HuH-7.5 (cell line): Measurements from ENCODE around the gene ARG2.

Experiments
- DNase-seq: peaks from one replicate; pipeline ENCODE4 v3.0.0; 2011; ENCODE audit warnings: low spot score

ARG2 gene

DNA sequence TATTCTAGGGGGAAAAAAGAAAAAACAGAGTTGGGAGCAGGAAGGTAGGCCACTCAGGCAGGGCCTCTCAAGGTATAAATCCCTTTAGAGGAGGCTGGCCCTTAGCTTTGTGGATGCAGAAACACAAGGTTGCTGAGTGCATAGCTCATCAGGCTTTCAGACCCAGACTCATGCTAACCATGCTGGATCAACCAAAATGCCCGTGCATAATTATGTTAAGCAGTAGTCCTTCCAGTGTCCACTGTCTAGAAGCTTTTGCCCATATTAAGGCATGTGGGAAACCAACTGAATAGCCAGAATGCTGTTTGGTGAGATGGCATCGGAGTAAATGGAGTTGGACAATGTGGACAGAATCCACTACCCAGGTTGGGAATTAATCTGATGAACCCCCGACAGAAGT, 18.9 kb downstream of the ARG2 start:
- DNase-seq = no peak

DNA sequence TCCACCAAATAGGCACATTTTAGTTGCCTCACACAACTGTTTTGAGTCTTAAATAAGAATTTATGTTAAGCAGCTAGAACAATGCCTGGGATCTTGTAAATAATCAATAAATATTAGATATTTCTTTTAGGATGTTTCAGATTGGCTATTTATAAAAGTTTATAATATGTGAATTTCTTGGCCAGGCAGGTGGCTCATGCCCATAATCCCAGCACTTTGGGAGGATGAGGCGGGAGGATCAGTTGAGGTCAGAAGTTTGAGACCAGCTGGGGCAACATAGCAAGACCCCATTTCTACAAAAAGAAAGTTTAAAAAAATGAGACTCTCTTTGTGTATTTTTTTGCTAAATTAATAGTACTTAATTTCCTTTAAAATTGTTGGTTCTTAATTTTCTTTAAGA, 21.8 kb downstream of the ARG2 start:
- DNase-seq = no peak

DNA sequence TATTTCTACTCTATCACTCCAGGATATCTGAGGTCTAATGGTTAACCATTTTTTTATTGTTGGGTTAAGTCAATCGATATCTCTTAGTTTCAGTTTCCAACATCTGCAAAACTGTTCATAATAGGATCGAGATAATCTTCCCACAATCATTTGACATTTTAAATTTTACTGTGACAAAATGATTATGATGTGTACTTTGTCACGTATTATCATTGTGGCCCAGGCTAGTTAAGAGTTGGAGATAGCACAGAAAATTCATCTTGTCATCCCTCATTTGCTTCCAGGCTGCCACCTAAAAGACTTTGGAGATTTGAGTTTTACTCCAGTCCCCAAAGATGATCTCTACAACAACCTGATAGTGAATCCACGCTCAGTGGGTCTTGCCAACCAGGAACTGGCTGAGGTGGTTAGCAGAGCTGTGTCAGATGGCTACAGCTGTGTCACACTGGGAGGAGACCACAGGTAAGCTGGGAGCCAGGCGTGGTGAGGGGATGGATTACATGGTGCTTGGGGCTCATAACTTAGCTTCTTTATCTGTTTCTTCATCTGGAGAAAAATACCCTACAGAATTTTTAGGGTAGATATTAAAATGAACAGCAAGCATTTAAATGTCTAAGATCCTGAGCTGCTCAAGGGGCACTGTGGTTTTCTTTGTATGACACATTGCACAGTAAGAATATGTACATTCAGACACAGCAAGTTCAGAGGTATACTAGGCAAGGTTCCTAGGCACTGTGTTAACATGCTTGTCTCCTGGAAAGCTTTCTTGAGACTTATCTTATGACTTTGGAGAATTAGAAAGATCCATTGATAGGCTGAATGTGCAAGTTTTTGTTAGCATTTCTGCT, 22.4 kb downstream of the ARG2 start:
- no peak for DNase-seq

DNA sequence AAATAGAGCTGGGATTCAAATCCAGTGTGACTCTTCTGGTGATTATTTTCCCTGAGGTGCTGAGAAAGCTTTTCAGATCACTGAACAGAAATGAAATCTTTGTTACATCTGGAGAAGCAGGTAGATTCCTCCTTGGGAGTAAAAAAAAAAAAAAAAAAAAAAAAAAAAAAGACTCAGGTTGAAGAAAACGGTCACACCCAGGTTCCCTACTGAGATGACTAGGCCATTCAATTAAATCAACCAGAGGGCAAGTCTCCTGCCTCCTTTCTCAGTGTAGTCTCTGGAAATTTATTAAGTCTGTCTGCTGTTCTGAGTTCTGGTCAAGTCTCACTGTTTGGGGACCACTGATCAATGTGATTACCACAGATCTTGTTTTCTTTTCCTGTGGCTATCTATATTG, 24.0 kb downstream of the ARG2 start:
- no peak for DNase-seq

DNA sequence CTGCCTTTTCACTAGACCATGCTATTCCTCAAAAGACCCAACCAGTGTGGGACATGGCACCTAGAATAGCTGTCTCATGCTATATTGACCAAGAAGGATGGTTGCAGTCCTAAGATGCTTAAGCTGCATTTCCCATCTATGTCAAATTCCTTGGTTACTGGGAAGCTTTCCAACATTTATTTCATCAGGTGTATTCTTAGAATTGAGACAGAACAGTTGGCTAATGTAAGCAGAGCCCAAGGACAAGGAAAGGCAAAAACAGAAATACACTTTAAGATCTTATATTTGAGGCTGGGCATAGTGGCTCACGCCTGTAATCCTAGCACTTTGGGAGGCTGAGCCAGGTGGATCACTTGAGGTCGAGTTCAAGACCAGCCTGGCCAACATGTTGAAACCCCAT, 24.7 kb downstream of the ARG2 start:
- no peak for DNase-seq

DNA sequence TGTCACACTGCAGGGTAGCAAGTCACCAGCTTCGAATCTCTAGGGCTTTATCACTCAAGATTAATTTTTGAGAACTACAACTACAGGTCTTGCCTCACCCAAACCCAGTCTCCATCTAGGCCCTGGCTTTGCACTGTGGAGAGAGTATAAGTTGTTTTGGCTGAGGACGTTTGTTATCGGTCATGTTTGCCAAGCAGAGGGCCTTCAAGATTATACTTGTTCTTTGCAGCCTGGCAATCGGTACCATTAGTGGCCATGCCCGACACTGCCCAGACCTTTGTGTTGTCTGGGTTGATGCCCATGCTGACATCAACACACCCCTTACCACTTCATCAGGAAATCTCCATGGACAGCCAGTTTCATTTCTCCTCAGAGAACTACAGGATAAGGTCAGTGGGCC, 25.7 kb downstream of the ARG2 start:
- DNase-seq = no peak

DNA sequence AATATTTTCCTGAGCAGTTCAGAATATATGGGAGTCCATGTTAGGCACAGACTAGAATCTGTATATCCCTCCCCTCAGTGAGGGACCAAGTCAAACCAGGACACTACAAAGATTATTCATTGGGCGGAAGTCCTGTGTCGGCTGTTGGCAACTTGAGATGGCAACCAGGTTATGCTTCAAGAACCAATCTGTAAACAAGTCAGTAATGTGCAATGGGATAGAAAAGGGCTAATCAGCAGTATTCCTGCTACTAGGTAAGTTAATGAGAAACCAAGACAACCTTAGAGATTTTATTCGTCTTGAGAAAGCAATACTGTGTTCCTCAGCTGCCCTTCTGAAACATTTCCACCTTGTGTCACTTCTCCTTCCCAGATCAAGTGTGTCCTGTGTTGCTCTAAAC, 26.4 kb downstream of the ARG2 start:
- no peak for DNase-seq

DNA sequence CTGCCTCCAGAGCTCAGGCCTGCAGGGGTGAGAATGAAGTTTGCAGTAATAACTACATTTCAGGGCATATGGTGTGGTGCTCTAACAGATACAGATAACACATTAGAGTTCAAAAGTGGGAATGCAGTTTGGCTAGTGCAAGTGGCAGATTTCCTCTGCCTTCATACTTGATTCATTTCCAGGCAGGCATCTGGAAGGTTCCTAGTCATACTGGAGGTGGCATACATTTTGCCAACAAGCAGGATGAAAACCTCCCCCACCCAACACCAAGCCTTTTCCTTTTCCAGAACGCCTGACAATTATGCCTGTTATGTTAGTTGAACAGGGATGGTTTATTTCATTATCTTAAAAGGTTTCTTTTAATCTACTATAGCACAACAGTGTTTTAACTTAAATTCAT, 30.4 kb downstream of the ARG2 start:
- no peak for DNase-seq

DNA sequence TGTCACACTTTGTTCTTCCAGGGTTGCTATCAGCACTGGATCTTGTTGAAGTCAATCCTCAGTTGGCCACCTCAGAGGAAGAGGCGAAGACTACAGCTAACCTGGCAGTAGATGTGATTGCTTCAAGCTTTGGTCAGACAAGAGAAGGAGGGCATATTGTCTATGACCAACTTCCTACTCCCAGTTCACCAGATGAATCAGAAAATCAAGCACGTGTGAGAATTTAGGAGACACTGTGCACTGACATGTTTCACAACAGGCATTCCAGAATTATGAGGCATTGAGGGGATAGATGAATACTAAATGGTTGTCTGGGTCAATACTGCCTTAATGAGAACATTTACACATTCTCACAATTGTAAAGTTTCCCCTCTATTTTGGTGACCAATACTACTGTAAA, 31.0 kb downstream of the ARG2 start:
- DNase-seq = no peak

DNA sequence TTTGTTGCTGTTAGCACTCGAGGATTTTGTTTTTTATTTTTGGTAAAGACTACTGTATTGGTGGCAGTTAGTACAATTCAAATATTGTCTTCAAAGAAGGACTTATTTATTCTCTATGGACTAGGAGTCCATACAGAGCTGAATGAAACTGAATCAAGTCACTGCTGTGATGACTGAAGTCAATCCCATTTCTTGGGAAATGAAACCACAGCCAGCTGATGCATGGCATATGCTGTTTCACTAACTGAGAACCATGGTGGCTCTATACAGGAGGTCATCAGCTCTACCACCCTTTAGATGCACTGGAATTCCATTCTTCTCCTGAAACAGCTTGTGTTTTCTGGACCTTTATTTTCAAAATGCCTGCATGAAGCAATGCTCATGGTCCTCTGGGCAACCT, 32.5 kb downstream of the ARG2 start:
- DNase-seq = no peak

DNA sequence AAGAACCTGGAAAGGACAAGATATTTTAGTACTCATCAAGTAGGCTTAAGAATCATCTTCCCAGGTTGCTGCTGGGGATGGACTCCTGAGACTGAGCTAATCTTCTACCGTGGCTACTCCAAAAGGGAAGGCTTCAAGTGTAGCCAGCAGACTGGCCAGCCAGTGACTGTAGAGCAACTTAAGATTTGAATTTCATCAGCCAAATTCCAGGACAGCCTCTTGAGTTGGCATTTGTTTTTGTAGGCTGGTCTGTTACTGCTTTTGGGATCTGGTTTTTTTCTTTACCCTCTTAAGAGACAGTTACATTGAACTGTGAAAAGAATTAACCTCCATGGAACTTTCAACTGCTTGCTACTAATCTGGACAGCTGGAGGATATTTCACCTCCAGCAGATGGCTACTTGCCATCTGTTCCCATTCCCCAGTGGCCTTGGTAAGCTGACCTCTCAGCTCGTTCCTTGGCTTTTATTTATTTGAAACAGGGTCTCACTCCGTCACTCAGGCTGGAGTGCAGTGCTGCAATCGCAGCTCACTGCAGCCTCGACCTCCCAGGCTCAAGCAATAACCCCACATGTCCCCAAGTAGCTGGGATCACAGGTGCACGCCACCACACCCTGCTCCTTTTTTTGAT, 34.0 kb downstream of the ARG2 start:
- no peak for DNase-seq

DNA sequence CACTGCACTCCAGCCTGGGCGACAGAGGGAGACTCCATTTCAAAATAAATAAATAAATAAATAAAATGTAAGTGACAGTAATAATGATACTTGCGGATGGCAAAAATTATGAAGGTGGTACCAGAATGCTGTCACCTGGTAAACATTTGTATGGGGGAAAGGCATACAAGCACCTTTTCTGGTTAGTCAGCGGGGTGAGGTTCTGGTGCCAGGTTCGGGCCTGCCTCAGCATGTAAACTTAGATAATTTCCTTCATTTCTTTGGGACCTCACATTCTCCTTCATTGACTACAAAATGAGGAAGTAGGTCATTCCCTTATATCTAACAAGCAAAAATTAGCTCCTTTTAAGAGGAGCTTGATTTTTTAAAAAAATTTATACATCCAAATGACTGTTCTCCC, 43.9 kb downstream of the ARG2 start:
- no peak for DNase-seq

DNA sequence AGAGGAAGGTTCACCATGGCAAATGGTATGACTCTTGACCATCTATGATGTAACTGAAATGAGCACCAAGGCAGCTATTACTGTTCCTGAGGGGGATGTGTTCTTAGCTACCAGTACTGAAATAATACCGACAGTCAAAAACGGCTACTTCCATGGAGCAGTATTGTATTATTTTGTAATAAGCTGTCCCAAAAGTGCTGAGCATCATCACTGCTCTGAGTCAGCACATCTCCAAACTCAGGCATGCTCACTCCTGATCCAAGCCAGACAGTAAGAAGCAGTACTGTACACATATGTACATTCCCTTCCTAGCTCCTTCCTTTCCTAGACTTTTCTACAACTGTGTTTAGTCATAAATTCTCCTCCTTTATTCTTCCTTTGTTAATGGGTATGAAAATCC, 46.1 kb downstream of the ARG2 start:
- DNase-seq = no peak

DNA sequence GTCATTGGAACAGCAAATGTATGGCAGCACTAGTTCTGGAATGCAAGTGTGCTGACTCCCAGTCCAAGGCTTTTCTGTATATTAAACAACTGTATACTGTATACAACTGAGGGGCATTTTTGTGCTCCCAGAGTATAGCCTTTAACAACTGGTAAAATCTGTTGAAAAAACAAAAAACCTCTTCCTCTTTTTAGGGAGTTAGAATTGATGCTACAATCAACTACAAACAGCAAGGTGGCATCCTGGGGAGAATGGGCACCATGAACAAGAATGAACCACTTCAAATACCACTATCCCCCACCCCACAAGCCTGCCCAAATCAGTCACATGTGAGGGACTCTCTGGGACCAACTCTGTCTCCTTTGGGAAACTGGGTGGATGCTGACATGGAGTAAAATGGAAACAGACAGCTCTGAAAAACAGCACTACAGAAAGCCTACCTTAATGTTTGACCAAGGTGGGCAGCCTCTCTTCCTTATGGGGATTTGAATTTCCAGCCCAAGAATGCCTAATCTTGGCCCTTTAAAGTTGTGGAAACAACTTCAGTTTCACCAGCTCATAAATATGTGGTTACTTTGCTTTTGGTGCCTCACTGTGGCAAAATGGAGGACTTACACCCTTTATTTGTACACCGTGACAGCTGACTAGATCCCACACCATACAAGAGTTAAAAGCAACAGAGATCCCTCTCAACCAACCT, 47.2 kb downstream of the ARG2 start:
- DNase-seq = peak; percentile 38

DNA sequence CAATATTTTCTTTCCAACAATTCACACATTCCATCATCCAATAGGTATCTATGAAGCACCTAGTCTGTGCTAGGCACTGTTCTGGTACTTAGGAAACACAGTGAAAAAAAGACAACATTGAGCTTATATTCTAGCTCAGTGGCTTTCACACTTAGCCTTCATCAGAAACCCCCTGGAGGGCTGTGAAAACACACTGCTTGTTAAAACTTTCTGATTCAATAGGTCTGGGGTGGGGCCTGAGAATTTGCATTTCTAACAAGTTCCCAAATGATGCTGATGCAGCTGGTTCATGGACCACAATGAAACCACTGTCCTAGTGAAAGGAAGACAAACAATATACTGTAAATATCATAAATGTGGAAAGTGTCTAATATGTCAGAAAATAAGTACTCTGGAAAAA, 48.8 kb downstream of the ARG2 start:
- no peak for DNase-seq

DNA sequence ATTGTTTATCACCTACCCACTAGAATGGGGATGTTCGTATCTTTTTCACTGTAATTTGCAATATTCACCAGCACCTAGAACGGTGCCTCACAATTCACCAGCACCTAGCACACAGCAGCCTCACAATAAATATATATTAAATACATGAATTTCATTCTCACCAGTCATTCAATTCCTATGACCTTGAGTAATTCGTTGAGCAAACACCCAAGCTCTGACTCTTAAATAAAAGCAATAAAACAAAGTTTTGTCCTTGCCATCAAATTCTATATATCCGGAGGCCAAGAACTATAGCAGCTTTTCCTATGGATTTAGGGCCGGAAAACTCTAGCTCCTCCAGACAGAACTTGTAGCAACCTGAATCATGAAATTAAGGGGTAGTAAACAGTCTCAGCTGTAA, 53.7 kb downstream of the ARG2 start:
- DNase-seq = no peak

DNA sequence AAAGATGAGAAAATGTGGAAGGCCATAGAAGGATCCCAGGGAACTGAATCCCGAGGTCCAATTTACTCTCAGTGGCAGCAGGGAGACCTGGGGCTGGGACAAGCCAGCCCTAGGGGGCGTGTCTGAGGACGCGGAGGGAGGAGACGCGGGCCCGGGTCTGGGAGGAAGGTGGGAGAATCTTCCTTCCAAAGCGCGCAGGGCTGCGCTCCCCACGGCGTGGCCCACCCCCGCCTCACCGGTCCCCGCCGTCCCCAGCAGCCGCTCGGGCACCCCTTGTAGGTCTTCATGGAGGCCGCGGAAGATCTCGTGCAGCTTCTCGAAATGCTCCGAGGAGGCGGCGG, 54.4 kb downstream of the ARG2 start:
- DNase-seq = peak; percentile 66

DNA sequence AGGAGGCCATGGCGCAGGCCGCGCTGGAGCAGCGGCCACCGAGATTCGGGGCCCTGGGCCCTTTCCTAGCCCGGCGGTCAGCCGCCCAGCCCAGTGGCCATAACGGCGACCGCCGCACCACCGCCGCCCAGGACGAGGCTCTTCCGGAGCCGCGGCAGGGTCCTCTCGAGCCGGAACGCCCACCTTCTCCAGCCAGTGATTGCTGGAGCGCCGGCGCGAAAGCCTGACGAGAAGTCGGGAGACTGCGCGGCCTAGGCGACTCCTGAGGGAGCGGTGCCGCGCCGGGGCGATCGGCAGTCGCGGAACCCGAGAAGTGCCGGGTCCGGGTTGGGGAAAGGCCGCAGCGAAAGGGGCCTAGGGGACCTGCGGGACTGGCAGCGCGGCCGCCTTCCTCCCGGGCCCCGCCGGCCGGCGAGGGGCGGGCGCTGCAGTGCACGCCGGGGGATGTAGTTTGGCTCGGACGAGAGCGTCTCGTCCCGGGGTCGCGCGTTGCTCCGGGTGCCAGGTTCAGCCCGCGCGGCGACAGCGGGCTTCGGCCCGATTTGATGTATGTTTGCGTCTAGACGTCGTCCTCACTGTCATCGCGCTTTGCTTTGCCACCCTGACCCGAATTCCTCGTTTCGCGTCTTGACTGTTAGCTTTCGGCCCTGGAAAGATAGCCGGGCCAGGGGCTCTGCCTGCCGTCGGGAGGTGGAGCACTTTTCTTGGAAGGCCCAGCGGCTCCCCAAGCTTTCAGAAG, 54.9 kb downstream of the ARG2 start, which contains the start of gene VTI1B:
Gene VTI1B (minus strand): TSS at position 153 of the 739 bp plus-strand sequence. CDS start 143 bp downstream, at position 10.
- peak; percentile 62 for DNase-seq

DNA sequence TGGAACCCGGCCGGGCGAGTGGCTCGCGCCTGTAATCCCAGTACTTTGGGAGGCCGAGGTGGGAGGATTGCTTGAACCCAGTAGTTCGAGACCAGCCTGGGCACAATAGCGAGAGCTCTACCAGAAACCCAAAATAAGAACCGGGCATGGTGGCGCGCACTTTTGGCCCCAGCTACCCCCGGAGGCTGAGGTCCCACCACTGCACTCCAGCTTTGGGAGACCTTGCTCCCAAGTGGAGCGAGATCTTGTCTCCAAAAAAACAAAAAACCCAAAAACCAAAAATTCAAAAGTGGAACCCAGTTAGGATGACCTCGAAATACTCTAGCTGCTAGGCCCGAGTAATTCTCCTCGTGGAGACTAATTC, 55.5 kb downstream of the ARG2 start:
- DNase-seq = no peak

DNA sequence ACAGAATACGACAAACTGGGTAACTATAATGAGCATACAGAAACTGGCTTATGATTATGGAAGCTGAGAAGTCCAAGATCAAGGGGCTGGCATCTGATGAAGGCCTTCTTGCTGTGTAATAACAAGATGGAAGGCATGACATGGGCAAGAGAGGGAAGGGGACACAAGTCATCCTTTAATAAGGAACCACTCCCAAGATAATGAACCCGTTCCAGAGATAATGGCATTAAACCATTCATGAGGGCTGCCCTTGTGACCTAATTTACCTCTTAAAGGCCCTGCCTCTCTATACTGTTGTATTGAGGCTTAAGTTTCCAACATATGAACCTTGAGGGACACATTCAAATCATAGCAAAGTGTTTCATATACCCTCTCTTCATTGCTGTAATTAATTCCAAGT, 59.3 kb downstream of the ARG2 start:
- DNase-seq = no peak

DNA sequence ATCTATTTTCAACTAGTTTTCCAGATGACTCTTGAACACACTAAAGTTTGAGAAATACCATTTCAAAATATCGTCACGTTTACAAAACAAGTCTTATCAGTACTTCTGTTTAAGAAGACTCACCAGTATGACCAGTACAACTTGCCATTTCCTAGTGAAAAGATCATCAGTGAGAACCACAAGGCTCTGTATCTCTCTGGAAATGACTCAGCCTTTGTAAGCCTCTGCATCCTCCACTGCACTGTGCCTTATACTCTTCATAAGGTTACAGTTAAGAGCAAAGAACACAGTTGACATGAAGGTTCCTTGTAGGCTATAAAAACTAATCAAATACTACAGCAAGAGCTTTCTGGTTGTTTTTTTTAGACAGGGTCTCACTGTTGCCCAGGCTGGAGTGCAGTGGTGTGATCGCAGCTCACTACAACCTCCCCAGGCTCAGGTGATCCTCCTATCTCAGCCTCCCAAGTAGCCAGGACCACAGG, 60.4 kb downstream of the ARG2 start:
- DNase-seq = no peak

DNA sequence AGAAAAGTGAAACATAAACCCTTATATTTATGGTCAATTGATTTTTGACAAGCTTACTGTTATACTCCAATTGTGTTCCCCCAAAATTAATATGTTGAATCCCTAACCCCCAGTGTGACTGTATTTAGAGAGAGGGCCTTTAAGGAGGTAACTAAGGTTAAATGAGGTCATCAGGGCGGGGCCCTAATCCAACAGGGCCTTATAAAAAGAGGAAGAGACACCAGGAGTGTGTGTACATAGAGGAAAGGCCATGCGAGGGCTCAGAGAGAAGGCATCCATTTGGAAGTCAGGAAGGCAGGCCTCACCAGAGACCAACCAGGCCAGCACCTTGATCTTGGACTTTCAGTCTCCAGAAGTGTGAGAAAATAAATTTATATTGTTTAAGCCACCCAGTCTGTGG, 61.2 kb downstream of the ARG2 start:
- DNase-seq = no peak

DNA sequence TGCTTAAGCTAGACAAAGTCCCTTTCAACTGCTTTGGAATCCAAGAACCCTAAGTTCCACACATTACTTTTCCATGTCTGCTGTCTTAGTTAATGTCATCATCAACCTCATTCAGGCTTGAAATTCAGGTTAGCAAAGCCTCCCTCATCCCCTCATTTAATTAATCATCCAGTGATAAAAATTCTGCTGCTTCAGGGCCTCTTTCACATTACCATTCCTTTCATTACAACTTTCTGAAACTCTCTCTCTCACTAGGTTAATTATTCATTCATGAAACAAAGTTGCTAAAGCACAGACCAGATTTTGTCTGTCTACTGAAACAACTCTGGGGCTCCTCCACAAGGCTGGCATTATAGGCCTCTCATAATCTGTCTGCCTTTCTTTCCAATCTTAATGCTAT, 64.1 kb downstream of the ARG2 start:
- no peak for DNase-seq
